ENCODE results near the gene RNU1-3.
"Not testable (repeated sequence)": the region's sequence is repeated elsewhere in the genome, so short reads cannot be mapped to it uniquely, and the experiment has no call there.

GRCh38 chr1:16646061-16646664 lies 20.6 kb downstream of the RNU1-3 start:
- not testable (repeated sequence) for TF ChIP-seq CTCF, POLR2A (IDR thresholded peaks at IDR 0.05)

Measured in uterus (tissue), 2 donors.